CMK (cell line): ENCODE measurements around the gene ISY1.
A peak's percentile ranks its signal among the peaks of the same experiment; 100 is the strongest.
"Not testable (repeated sequence)": the region's sequence is repeated elsewhere in the genome, so short reads cannot be mapped to it uniquely, and the experiment has no call there.

Experiments used
- DNase-seq: peaks from one replicate; pipeline ENCODE4 v3.0.0-alpha.2; 2010; ENCODE audit warnings: low read depth

ISY1 gene

DNA sequence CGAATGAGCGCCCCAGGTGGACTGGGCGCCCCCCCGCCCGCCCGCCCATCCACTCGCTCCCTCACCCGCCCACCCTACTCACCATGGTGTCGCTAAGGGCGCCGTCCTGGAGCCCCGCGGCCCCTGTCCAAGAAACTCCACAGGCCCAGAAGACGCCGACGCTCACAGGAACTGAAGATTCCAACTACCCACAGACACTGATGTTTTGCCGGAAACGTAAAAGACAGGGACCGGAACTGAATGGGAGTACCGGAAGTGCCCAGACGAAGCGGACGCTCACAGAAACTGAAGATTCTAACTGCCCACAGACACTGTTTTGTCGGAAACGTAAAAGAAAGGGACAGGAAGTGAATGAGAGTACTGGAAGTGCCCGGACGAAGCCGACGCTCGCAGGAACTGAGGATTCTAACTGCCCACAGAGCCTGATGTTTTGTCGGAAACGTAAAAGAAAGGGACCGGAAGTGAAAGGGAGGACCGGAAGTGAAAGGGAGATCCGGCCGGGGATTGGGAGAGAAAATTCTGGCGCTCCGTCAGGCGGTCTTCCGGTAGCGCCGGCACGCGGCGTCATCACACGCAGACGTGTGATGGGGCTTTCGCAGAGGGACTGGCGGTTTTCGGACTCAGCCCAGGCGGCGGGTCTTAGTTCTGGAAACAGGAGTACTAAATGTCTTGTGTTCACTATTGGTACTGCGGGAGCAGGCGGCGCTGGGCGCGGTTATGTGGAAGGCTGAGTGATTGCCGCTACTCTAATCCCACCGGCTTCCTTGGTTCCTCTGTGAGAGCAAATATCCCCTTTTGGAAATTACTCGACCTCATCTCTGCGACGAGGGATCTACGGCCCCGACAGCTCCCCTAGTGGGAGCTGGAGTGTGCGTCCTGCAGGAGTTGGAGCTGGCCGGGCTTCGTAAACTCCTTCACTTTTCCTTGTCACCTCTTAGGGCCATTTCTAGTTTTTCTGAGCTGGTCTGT lies at the start of gene ISY1:
Gene ISY1 (minus strand): TSS at position 173 of the 969 bp plus-strand sequence. CDS start 88 bp downstream, at position 85.
- peak; percentile 77 for DNase-seq

DNA sequence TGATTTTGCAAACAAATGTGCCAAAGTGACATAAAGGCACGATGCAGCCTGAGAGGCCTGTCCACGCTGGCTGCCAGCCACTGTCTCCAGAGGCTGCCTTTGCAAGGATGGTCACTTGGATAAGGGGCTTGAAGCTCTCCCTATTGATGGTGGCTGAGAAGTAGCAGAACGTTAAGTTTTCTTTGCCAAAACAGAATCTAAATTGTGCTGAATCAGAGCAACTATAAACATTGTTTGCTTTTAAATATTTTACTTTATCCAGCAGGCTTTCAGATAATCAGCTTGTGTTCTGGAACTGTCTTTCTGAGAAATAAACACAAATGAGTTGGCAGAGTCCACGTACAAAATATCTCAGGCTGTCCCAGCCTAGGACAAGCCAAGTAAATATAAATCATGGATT lies 46.6 kb upstream of the ISY1 start:
- DNase-seq = no peak

DNA sequence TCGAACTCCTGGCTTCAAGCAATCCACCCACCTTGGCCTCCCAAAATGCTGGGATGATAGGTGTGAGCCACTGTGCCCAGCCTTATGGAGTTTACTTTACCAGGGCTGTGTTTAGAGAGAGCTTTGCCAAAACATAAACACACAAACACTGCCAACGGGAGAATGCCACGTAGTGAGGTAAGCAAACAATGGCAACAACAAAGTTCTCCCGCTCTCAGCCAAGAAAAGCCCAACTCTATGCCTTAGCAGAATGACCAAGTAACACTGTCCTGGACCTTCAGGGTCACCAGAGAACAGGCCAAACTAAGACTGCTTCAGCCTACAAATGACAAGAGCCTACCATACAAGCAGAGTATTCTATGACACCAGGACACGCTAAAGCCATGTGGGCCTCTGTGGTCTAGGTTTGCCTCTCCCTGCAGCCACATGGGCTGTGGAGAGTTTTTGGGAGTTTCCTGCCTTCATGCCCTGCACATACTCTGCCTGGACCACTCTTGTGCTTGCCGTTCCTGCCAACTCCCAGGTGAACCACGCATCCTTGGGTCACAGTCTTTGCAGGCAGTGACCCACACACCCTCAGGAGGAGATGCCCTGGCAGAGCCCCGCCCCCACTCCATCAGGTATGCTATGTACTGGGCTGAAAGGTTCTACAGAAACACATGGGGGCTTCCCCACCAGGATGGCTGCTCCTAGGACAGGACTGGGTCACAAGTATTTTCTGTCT lies 44.4 kb upstream of the ISY1 start:
- no peak for DNase-seq

DNA sequence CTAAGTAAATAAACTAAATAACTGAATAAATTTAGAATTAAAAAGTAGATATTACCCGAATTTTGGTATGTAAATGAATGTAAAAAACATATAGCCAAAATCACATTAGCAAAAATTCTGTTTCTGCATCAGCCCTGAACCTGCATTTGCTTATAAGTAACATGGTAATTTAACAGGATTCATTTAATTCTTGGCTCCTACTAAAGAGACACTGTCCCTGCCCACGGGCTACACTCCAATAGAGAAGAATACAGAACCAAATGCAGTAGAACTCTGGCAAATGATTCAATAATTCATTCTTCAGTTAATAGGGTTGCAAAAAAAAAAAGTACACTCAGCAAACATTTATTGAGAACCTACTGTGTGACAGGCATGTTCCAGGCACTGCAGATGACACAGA lies 43.6 kb upstream of the ISY1 start:
- DNase-seq = no peak

DNA sequence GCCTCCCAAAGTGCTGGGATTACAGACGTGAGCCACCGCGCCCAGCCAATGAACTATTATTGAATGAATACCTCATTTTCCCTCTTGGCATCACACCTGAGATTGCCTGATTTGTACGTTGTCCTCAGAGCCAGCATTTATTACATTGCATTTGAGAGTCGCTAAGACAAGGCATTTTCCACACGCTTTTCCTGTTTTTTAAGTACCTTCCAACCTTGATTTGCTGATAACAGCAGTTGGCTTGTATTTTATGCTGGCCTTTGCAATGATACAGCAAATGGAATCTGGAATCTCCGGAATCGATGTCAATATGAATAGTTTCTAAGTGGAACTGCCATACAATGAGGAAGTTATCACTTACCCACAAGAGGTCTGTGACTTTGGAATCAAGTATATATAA lies 38.5 kb upstream of the ISY1 start:
- DNase-seq = no peak

DNA sequence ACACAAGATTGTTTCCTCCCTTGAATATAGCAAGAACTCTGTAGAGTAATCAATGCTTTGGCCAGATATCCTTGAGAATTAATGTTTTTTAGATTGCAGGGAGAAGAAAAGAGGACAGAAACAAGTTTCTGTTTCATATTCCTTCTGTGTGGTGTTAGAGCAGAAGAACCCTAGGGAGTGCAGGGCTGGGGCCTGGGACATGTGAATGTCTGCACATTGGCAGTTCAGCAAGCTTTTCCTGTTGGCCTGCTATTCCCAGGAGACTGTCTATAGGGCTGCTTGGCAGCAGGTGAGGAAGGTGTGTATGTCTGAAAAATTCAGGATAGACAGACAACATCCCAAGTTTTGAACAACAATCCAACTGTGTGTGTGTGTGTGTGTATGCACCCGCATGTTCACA lies 36.5 kb upstream of the ISY1 start:
- DNase-seq = no peak

DNA sequence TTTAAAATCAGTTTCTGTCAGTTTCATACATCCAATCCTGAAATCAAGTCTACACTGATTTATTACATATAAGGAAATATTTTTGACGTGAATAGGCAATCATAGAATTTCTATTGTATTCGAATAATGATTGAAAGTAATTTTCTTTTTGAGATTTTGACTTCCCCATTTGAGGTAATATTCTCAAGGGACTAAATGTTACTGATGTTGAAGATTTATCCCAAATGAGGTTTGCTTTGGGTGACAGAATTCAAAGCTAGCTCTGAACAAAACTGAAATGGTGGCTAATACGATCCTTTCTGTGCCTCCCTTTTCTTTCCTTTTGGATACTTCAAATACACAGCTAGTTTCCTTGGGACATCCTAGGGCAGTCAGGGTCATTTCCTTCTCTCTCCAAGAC lies 35.7 kb upstream of the ISY1 start:
- no peak for DNase-seq

DNA sequence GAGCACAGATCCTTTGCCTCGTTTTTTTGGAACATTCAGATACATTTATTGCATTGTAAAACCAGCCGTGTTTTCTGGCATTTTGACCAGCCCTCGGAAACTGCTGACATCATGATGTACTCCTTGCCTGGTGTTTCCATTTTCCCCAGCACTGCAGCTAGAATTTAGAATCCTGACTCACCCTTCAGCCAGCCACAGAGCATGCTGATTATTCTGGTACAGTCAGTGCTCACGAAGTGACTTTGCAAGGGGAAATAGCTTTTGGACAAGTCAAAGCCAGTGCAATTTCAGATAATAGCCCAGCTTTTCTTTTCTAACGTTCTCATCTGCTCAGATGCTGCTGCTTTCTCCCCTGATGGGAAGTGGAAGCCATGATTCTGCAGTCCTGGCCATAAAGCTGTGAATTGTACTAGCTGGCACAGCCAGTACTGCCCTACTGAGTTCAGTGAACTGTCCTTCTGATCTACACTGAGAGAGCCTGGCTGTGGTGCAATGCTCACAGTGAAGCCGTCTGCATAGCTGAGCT lies 34.9 kb upstream of the ISY1 start:
- no peak for DNase-seq

DNA sequence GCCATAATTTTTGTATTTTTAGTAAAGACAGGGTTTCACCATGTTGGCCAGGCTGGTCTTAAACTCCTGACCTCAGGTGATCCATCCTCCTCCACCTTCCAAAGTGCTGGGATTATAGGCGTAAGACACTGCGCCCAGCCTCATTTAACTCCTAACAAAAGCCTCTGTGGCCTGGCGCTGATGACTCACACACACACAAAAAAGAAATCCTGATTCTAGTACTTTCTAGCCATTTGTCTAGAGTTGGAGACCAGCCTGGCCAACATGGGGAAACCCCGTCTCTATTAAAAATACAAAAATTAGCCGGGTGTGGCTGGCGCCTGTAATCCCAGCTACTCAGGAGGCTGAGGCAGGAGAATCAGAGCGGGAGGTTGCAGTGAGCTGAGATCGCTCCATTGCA lies 28.9 kb upstream of the ISY1 start:
- not testable (repeated sequence) for DNase-seq

DNA sequence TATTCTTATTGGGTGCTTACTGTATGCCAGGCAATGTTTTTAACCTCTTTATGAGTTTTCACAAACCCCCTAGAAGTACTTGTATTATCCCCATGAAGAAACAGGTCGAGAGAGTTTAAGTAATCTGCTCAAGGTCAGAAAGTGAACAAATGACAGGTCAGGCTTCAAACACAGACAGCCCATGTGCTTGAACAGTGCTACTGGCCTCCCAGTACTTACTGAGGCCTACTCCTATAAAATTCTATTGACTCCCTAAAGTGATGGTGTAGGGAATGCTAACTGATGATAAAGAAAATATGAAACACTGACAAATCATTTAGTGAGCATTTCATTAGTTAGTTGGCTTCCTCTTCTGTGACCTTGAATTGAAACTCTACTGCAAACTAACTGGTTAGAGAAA lies 27.0 kb upstream of the ISY1 start:
- no peak for DNase-seq

DNA sequence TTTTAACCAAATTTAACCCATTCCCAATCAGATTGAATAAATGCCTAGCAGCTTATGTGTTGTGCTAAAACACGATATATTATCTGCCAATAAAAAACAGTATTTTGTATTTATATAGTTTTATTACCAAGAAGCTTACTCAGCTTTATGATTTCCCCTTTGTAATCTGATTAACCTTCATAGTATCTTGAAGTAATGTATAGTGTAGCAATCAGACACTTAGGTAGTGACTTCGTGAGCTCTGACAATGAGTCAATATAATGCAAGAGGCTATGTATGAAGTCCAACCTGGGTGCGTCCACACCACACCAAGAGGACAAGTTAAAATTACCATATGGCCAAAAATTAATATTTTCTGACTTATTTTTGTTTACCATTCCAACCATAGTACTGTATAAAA lies 24.9 kb upstream of the ISY1 start:
- DNase-seq = no peak

DNA sequence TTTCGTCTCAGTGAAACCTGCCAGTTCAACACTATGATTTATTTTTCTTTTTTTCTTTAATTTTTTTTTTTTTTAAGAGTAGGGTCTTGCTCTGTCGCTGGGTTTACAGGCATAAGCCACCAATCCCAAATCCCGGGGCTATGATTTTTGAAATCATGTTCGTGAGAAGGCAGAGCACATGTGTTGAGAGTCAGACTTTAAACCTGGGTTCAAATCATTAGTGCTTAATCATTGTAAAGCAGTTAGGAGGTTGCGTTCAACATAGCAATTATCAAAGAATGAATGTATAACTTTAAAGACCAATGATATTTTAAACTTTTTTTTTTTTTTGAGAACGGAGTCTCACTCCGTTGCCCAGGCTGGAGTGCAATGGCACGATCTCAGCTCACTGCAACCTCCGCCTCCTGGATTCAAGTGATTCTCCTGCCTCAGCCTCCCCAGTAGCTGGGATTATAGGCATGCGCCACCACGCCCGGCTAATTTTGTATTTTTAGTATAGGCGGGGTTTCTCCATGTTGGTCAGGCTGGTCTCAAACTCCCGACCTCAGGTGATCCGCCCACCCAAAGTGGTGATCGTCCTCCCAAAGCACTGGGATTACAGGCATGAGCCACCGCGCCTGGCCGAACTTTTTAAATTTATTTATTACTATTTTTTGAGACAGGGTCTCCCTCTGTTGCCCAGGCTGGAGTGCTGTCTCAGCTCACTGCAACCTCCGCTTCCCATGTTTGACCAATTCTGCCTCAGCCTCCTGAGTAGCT lies 24.1 kb upstream of the ISY1 start:
- DNase-seq = not testable (repeated sequence)

DNA sequence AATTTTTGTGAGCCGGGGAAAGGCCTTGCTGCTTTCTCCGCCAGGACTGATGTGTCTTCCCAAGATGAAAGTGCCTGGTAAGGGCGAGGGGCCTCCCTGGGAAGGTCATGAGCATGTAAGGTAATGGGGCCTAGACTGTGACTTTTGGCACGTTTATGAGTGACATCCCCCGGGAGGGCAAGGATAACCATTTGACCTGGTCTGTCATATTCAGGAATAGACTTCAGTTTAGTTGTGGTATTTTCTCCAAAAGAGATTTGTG lies 23.5 kb upstream of the ISY1 start:
- no peak for DNase-seq

DNA sequence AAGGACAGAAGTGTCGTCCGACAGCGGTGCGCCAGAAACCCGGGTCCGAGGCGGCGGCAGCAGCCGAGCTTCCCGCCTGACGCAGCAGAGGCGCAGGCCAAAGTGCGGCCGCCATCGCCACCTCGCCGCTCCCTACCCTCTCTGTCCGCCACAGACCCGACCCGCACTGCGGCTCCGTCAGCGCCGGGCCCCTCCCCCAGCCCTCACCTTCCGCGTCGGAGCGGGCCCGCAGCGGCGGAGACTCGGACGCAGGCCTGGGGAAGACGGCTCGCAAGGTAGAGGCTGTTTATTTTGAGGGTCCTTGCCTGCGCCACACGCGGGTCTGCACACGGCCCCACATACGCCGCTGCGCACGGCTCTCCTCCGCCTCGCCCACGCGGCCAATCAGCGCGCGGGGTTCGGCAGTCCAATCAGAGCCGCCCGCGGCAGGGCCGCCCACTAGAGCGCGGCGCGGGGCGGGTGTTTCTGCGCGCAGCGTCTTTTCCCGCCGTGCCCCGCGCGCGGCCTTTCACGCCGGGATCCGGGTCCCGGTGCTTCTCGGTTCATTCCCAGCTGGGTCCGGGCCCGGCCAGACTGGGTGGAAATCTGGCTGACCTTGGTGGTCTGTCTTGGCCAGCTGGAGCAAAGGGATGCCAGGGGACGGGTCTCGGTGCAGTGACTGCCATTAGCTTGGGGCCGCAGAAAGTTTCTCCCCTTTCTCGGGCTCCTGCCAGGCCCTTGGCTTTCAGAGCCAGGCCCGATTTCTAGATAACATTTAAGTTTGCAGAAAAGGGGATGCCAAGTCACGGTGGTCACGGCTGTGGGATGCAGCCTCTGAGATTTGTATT lies 22.9 kb upstream of the ISY1 start, which contains the start of gene CNBP:
Gene CNBP (minus strand): TSS at position 328 of the 827 bp plus-strand sequence. CDS start 12,139 bp downstream, outside the sequence.
- DNase-seq = peak; percentile 86

DNA sequence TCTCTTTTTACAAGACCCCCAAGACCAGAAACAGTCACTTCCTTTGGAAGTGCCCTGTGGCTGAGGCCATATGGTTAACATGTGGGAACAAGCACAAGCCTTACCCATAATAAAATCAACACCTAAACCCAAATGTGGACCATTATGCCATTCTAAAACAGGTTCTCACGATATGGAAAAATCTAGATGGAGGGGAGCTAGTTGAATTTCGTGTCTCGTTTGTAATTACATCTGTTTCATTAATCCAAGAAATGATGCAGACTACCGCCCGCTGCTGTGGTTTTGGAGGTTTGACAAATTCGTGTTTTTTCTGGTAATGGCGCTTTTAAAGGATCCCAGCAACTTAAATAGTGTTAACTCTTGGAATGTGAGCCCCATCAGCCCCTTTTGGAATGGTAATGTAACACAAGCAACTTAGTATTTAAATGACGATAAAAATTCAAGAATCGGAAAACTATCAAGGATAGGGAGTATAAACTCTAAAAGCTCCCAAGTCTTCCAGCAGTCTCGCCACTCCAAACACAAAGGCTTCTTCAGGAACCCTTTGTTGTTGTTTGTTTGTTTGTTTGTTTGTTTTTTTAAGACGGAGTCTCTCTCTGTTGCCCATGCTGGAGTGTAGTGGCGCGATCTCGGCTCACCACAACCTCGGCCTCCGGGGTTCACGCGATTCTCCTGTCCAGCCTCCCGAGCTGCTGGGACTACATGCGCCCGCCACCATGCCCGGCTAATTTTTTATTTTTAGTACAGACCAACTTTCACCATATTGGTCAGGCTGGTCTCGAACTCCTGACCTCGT lies 21.7 kb upstream of the ISY1 start:
- DNase-seq = no peak

DNA sequence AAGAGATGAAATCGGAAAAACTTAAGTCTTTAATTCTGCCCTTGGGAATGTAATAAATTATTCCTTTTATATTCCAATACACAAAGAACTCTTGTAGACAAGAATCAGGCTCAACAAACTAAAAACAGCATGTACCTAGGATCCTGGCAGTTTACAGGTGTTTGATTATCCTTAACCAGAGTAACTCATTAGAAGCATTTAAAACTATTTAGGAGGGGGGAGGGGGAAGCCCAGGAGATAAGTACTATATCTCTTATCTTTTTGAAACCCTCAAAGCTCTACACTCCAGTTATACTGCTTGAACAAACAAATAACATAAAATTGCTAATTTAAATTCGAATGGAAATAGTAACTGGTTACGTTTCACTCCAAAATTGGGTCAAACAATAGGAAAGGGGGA lies 21.0 kb upstream of the ISY1 start:
- no peak for DNase-seq

DNA sequence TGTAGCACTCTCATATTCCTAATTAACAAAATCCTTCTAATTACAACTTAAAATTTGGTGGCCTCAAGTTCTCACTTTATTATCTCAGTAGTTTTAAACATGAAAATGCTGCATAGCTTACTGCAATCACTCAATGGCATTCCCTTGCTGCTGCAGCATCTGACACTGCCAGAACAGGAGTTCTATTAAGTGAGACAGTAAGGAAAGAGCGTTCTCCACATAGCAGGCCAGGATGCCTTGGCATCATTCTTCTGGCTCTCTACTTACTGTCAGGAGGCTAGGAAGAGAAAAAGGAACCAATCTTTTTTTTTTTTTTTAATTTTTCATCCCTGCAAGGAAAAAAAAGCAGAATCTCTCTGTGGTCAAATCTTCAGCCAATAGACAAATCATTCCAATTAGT lies 19.6 kb upstream of the ISY1 start:
- DNase-seq = no peak

DNA sequence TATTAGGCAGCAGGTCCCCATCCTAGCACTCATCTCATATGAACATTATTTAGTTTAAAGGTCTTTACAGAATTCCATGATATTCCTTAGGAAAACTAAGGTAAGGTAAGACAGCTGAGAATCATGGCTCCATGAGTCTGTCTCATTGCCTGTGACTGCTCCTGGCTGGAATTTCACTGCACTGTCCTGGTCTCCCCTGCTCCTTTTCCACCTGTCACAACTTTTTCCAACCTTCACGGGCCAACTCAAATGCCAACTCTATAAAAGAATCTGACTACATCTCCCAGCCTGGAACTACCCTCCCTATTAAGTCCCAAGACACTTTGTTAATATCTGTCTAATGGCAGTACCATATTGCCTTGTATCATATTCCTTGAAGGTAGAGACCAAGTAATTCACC lies 15.2 kb upstream of the ISY1 start:
- DNase-seq = no peak

DNA sequence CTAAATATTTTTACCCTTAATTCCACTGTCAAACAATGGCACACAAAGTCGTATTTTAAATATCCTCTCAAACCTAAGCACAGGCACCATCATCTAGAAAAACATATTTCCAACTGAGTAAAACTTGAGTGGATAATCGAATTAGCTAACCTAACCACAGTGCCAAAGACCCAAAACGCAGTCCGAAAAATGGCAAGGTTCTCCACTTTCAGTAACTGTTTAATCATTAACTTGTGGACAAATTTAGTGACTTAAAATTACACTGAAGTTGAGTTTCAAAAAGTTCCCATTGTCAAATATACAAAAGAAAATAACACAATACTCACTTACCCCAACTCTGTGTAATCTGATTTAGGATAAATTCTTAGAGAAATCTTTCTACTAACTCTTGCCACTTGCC lies 12.9 kb upstream of the ISY1 start:
- no peak for DNase-seq

DNA sequence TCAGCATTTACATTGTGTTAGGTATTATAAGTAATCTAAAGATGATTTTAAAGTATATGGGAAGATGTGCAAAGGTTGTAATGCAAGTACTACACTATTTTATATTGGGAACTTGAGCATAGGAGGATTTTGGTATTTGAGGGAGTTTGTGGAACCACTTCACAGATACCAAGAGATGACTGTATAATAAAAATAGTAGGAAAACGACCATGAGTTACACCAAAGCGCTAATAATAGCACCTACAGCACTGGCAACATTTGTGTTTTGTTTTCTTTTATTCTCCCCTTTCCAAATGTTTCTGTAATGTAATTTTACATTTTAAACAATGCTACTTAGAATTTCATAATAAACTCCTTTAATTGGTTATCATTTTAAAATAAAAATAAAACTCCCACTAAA lies 12.3 kb upstream of the ISY1 start:
- no peak for DNase-seq
